Measurements from ENCODE around the gene ZNF512B. TPM values are rescaled to one million over a fixed set of nuclear protein-coding genes. Genes with fewer than 3 reads are reported as not detected.

The ZNF512B gene
- total and polyA plus RNA-seq, 7 donors: 3.3 to 14.4 (median 10.0) TPM

DNA sequence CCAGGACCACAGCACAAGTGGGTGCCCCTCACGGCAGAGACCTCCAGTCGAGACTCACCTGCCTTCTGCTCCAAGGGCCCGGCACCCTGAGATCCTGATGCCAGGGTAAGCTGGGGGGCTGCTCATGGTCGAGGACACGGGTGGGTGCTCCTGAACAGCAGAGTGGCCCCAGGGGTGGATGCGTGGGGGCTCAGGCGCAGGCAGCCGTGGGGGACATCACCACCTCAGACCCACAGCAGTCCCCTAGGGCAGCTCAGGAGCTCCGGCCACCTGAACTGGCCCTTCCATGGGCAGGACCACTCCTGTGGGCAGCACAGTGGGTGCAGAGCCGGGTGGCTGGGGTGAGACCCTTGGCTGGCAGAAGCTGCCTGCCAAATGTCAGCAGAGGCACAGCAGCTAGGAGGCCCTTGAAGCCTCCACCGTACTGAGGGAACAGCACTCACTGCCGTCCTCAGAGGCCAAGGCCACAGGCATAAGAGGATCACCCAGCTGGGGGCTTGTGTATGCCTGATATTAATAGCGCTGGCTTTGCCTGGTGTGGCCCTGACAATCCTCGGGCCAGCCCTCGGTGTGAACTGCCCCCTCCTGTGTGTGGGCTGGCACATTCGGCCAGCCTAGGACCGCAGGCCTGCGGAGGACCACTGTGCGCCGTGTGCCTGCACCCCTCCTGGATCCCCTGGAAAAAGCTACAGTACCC, 18.9 kb downstream of the ZNF512B start:
- peaks cover 89% of the 10 kb centered on the region for H3K4me1 ChIP-seq
- peak overlapping the region; percentile 58 for H3K4me3 ChIP-seq

GRCh38 chr20:63947638-63948456, 21.9 kb downstream of the ZNF512B start:
- TF ChIP-seq CTCF (IDR thresholded peaks at IDR 0.05): no peak
- H3K27me3 ChIP-seq (ENCODE audit: insufficient read depth in 3 of 3, low read length in 2 of 3): no peaks in the 10 kb centered on the region
- no peaks in the 10 kb centered on the region for H3K9me3 ChIP-seq
- no peak for ATAC-seq
- peak overlapping the region; percentile 96 for H3K27ac ChIP-seq
- H3K4me3 ChIP-seq: no peak overlapping the region
- peaks cover 3 to 35% of the 10 kb centered on the region in 2 donors for H3K36me3 ChIP-seq (ENCODE audit: insufficient read depth in 1 of 2, low read depth in 1 of 2)
- H3K4me1 ChIP-seq: peaks cover 81% of the 10 kb centered on the region
- intact Hi-C loops (cut with DNase I): no loop called here
- WGBS, 3 donors: 19 to 52% (median 26%) methylated on average over 27 of the region's 27 CpGs
- DNase-seq: peak in 1 of 2 donors; percentile 17

More for the DNA sequence above, 18.9 kb downstream of the ZNF512B start:
- peaks cover 0 to 5% of the 10 kb centered on the region in 2 donors for H3K36me3 ChIP-seq (ENCODE audit: insufficient read depth in 1 of 2, low read depth in 1 of 2)
- H3K9me3 ChIP-seq: no peaks in the 10 kb centered on the region
- peak overlapping the region; percentile 96 for H3K27ac ChIP-seq
- ATAC-seq (peak in 3 of 4 donors; percentile 21 to 30 (median 25)), DNase-seq (no peak)
- H3K27me3 ChIP-seq (ENCODE audit: insufficient read depth in 3 of 3, low read length in 2 of 3): no peaks in the 10 kb centered on the region
- WGBS, 3 donors: 33 to 45% (median 33%) methylated on average over 18 to 20 of the region's 20 CpGs
- TF ChIP-seq CTCF (IDR thresholded peaks at IDR 0.05): no peak
- intact Hi-C loops (cut with DNase I): no loop called here

DNA sequence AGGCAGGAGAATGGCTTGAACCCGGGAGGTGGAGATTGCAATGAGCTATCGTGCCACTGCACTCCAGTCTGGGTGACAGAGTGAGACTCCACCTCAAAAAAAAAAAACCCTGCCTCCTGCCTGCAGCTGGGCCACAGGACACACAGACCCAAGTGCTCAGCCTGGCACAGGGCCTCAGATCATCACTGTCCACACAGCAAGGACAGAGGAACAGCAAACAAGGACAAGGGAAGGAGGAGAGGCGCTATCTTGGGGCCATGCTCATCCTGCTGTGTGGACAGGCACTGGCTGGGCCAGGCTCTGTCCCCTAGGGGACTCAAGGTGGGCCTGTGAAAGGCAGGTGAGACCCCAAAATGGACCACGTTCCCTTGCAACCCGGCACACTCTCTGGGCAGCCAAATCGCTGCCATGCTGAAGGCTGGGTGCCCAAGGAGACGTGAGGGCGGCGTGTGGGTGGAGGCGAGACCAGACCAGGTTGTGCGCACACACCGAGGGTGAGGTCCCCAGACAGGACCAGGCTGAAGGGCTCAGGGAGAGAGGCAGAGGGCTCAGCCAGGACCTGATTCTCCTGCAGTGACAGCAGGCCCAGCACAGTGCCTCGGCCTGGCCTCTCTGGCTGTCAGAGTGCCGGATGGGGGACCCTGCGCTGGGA, 22.6 kb downstream of the ZNF512B start:
- Histone ChIP-seq H3K27ac (peak overlapping the region; percentile 96), H3K36me3 (ENCODE audit: insufficient read depth in 1 of 2, low read depth in 1 of 2) (peaks cover 3 to 40% of the 10 kb centered on the region in 2 donors), H3K9me3 (no peaks in the 10 kb centered on the region), H3K4me3 (no peak overlapping the region), H3K27me3 (ENCODE audit: insufficient read depth in 3 of 3, low read length in 2 of 3) (no peaks in the 10 kb centered on the region), H3K4me1 (peaks cover 74% of the 10 kb centered on the region)
- no peak for ATAC-seq
- WGBS, 3 donors: 50 to 63% (median 53%) methylated on average over 12 to 15 of the region's 15 CpGs
- intact Hi-C loops (cut with DNase I): no loop called here
- peak; percentile 39 to 59 for DNase-seq
- peak; percentile 5 for TF ChIP-seq CTCF (IDR thresholded peaks at IDR 0.05)

- DNase-seq: peak; percentile 20 to 54
- Histone ChIP-seq H3K9me3 (no peaks in the 10 kb centered on the region), H3K36me3 (ENCODE audit: insufficient read depth in 1 of 2, low read depth in 1 of 2) (peaks cover 3 to 41% of the 10 kb centered on the region in 2 donors), H3K4me1 (peaks cover 65% of the 10 kb centered on the region), H3K27me3 (ENCODE audit: insufficient read depth in 3 of 3, low read length in 2 of 3) (no peaks in the 10 kb centered on the region), H3K27ac (peak overlapping the region; percentile 96), H3K4me3 (no peak overlapping the region)
- ATAC-seq: no peak
- WGBS, 3 donors: 82 to 84% (median 83%) methylated on average over 38 to 39 of the region's 39 CpGs
- intact Hi-C loops (cut with DNase I): no loop called here
- TF ChIP-seq CTCF (IDR thresholded peaks at IDR 0.05): no peak
These were observed 23.5 kb downstream of the ZNF512B start for GRCh38 chr20:63945921-63946920.
